Left cardiac atrium (tissue), 4 donors: ENCODE measurements around the gene GOLGA1. TPM values are rescaled to one million over a fixed set of nuclear protein-coding genes. Genes with fewer than 3 reads are reported as not detected.
A peak's percentile ranks its signal among the peaks of the same experiment; 100 is the strongest.
"Not testable (repeated sequence)": the region's sequence is repeated elsewhere in the genome, so short reads cannot be mapped to it uniquely, and the experiment has no call there.

Experiments
- ATAC-seq, 2 donors: fragments of 200-7000 bp; cut with Tn5 transposase; one replicate each; pipeline ENCODE4 v1.9.1; 2020; ENCODE audit warnings: mild to moderate bottlenecking in 2 of 2, moderate library complexity in 2 of 2
- DNase-seq: peaks from one replicate; pipeline ENCODE4 v3.0.0-alpha.2; 2020
- intact Hi-C, 2 donors: fragments of 100-400 bp; cut with DNase I; formaldehyde crosslinking; loops; one replicate each; pipeline versions ENCODE4 v1.14.1 to v1.15.1; 2022 to 2023
- total RNA-seq, 2 donors: library from RNA; stranded (reverse); fragmentation: NEBNext Ultra II Directional; extraction: Animal tissue kit (Norgen Biotek cat#: 25700); gene quantifications; one replicate each; pipeline ENCODE4 v1.2.1, GENCODE V29; 2021
- donor health status: DM: no; HTN: yes; CAD: no.
- donor health status: DM: no; HTN: yes; CAD: no; lungs with severe emphysema.
- donor health status: DM: yes; HTN: yes; CAD: no.
- donor health status: Dilated cardiomyopathy.

GOLGA1 gene
- total RNA-seq, 2 donors from 2014 or later: 17.8 to 18.9 TPM

- intact Hi-C loops: no loop called here
- no peak for ATAC-seq
Measured at GRCh38 chr9:124849801-124850200, 91.1 kb downstream of the GOLGA1 start.

GRCh38 chr9:124846969-124847368 lies 93.9 kb downstream of the GOLGA1 start:
- no peak for ATAC-seq
- no peak for DNase-seq
- intact Hi-C loops: no loop called here

More at GRCh38 chr9:124849801-124850200, 91.1 kb downstream of the GOLGA1 start:
- no peak for DNase-seq

- peak; percentile 6 for DNase-seq
- intact Hi-C loops, ATAC-seq: not testable (repeated sequence)
Measured at GRCh38 chr9:124846467-124846866, 94.4 kb downstream of the GOLGA1 start.

- DNase-seq: no peak
- intact Hi-C loops: no loop called here
- ATAC-seq: no peak
Measured at GRCh38 chr9:124844291-124844690, 96.6 kb downstream of the GOLGA1 start.

GRCh38 chr9:124843456-124844034 lies 97.3 kb downstream of the GOLGA1 start:
- ATAC-seq: no peak

GRCh38 chr9:124841075-124841821 lies 99.6 kb downstream of the GOLGA1 start:
- ATAC-seq (no peak), DNase-seq (peak; percentile 5)
- intact Hi-C loops: no loop called here

More at GRCh38 chr9:124843456-124844034, 97.3 kb downstream of the GOLGA1 start:
- intact Hi-C loops: no loop called here
- DNase-seq: no peak

- intact Hi-C loops: no loop called here
- ATAC-seq (no peak), DNase-seq (no peak)
Measured at GRCh38 chr9:124840300-124840833, 100.5 kb downstream of the GOLGA1 start.

- ATAC-seq (peak in 1 of 2 donors; percentile 18), DNase-seq (no peak)
- intact Hi-C loops: no loop called here
Measured at GRCh38 chr9:124839612-124840299, 101.1 kb downstream of the GOLGA1 start.

- intact Hi-C loops, ATAC-seq, DNase-seq: not testable (repeated sequence)
Measured at GRCh38 chr9:124838567-124839275, 102.2 kb downstream of the GOLGA1 start.

- intact Hi-C loops, DNase-seq, ATAC-seq: not testable (repeated sequence)
Measured at GRCh38 chr9:124838132-124838531, 102.8 kb downstream of the GOLGA1 start.

GRCh38 chr9:124835026-124835557 lies 105.8 kb downstream of the GOLGA1 start:
- ATAC-seq (peak; percentile 33 to 46), DNase-seq (peak; percentile 87)
- intact Hi-C loops: no loop called here

- DNase-seq (peak; percentile 51), ATAC-seq (peak in 1 of 2 donors; percentile 42)
- intact Hi-C loops: loop anchor here in 1 of 2 donors (5.0 kb wide), 1 partner anchor 52 kb away; no protein-coding TSS in a partner anchor
Measured at GRCh38 chr9:124834591-124834990, 106.3 kb downstream of the GOLGA1 start.

GRCh38 chr9:124831642-124832364 lies 109.1 kb downstream of the GOLGA1 start:
- peak; percentile 81 to 85 for ATAC-seq
- peak; percentile 84 for DNase-seq
- intact Hi-C loops: loop anchor here in 1 of 2 donors (5.0 kb wide), 1 partner anchor 50 kb away; no protein-coding TSS in a partner anchor

- intact Hi-C loops: loop anchor here in 1 of 2 donors (5.0 kb wide), 1 partner anchor 48 kb away; no protein-coding TSS in a partner anchor
- no peak for DNase-seq
Measured at GRCh38 chr9:124830593-124830992, 110.3 kb downstream of the GOLGA1 start.

GRCh38 chr9:124829334-124829669 lies 111.6 kb downstream of the GOLGA1 start:
- intact Hi-C loops: no loop called here

More at GRCh38 chr9:124830593-124830992, 110.3 kb downstream of the GOLGA1 start:
- ATAC-seq: no peak

GRCh38 chr9:124828489-124829333 lies 112.2 kb downstream of the GOLGA1 start:
- intact Hi-C loops: no loop called here
- DNase-seq: no peak
- ATAC-seq: no peak

More at GRCh38 chr9:124829334-124829669, 111.6 kb downstream of the GOLGA1 start:
- no peak for DNase-seq
- ATAC-seq: no peak
